ENCODE data around the gene ANKRD65.

DNA sequence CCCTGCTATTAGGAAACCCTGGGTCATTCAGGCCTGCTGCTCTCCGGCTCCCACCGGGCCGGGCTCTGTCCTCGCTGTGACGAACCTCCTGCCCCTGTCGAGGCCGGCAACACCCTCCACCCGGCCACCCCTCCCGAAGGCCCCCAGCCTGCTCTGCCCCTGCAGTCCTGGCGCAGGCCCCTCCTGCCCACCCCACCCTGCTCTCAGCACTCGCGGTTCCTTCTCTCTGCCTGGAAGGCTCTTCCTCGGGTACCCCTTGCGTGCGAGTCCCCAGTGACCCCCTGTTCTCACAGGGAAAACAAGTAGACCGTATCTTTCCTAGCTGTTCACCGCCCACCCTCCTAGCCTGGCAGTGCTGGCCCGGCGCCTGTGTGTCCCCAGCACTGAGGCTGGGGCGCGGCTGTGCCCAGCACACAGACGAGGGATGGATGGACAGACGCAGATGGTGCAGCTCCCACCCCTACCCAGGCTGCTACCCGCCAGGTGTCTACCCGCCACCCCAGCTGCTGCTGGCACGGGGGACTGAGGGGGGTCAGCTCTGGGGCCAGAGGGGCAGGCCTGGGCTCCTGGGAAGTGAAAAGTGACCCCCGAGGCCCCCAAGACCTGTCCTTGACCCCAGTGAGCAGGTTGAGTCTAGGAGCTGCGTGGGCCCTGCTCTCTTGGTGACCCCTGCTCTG is 11.3 kb upstream of the ANKRD65 start:
- TF ChIP-seq, protein P1, sequence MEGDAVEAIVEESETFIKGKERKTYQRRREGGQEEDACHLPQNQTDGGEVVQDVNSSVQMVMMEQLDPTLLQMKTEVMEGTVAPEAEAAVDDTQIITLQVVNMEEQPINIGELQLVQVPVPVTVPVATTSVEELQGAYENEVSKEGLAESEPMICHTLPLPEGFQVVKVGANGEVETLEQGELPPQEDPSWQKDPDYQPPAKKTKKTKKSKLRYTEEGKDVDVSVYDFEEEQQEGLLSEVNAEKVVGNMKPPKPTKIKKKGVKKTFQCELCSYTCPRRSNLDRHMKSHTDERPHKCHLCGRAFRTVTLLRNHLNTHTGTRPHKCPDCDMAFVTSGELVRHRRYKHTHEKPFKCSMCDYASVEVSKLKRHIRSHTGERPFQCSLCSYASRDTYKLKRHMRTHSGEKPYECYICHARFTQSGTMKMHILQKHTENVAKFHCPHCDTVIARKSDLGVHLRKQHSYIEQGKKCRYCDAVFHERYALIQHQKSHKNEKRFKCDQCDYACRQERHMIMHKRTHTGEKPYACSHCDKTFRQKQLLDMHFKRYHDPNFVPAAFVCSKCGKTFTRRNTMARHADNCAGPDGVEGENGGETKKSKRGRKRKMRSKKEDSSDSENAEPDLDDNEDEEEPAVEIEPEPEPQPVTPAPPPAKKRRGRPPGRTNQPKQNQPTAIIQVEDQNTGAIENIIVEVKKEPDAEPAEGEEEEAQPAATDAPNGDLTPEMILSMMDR (IDR thresholded peaks at IDR 0.05; ENCODE audit: extremely low read depth in 1 of 2, insufficient read depth in 1 of 2, low read depth in 1 of 2, low read length in 2 of 2): no peak
- TF ChIP-seq, protein P2, sequence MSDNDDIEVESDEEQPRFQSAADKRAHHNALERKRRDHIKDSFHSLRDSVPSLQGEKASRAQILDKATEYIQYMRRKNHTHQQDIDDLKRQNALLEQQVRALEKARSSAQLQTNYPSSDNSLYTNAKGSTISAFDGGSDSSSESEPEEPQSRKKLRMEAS (IDR thresholded peaks at IDR 0.05; ENCODE audit: insufficient read depth, insufficient read length): no peak
- TF ChIP-seq POLR2A (IDR thresholded peaks at IDR 0.05; ENCODE audit: low read depth, low read length) (no peak), MYC (IDR thresholded peaks at IDR 0.05; ENCODE audit: low read depth, low read length) (no peak)
